CD4-positive, CD25-positive, alpha-beta regulatory T cell (primary cell): ENCODE results near the gene CTAG1A. TPM values are rescaled to one million over a fixed set of nuclear protein-coding genes. Genes with fewer than 3 reads are reported as not detected.
A peak's percentile ranks its signal among the peaks of the same experiment; 100 is the strongest.
"Not testable (repeated sequence)": the region's sequence is repeated elsewhere in the genome, so short reads cannot be mapped to it uniquely, and the experiment has no call there.

Source experiments
- ATAC-seq, 2 donors: fragments of 150-1000 bp; cut with Tn5 transposase; one replicate each; pipeline ENCODE4 v1.10.0; 2021; ENCODE audit warnings: low read depth in 2 of 2, moderate number of reproducible peaks in 2 of 2, moderate library complexity in 1 of 2
- DNase-seq, 3 donors: peaks; one replicate each; pipeline versions ENCODE4 v3.0.0 to v3.0.0-alpha.2; 2012 to 2022; ENCODE audit warnings: mixed read lengths in 1 of 3
- H3K27ac ChIP-seq: one replicate; pipeline ENCODE4 v1.7.0; 2013; ENCODE audit warnings: mild to moderate bottlenecking, low read length; ENCODE audit not compliant: insufficient read depth, poor library complexity, severe bottlenecking
- H3K27me3 ChIP-seq: one replicate; pipeline ENCODE4 v1.7.0; 2013; ENCODE audit warnings: low read length; ENCODE audit not compliant: control insufficient read depth, insufficient read depth
- H3K36me3 ChIP-seq: one replicate; pipeline ENCODE4 v1.7.0; 2013; ENCODE audit warnings: mild to moderate bottlenecking, low read length, moderate library complexity; ENCODE audit not compliant: control insufficient read depth, insufficient read depth
- H3K4me1 ChIP-seq: 2 replicates; pipeline ENCODE4 v1.7.0; 2013; ENCODE audit warnings: mild to moderate bottlenecking, low read length; ENCODE audit not compliant: insufficient read depth, control insufficient read depth, poor library complexity, severe bottlenecking
- H3K4me3 ChIP-seq: one replicate; pipeline ENCODE4 v1.7.0; 2013; ENCODE audit warnings: low read depth, mild to moderate bottlenecking, low read length, moderate library complexity
- H3K9me3 ChIP-seq, 2 experiments: 1 replicate in 1 of 2; 2 replicates in 1 of 2; pipeline ENCODE4 v1.7.0; 2013; ENCODE audit warnings: low read length in 2 of 2, mild to moderate bottlenecking in 1 of 2, moderate library complexity in 1 of 2; ENCODE audit not compliant: control insufficient read depth in 2 of 2
- H3K27ac Mint-ChIP-seq, 3 donors: one replicate each; pipeline ENCODE4 v1.8.0; 2020 to 2022; ENCODE audit warnings: mild to moderate bottlenecking in 3 of 3, mixed read lengths in 3 of 3, moderate library complexity in 2 of 3
- H3K27me3 Mint-ChIP-seq: one replicate; pipeline ENCODE4 v1.8.0; 2022; ENCODE audit warnings: mild to moderate bottlenecking, mixed read lengths
- H3K36me3 Mint-ChIP-seq: one replicate; pipeline ENCODE4 v1.8.0; 2020; ENCODE audit warnings: mixed read lengths
- H3K4me1 Mint-ChIP-seq, 4 donors: one replicate each; pipeline ENCODE4 v1.8.0; 2020 to 2022; ENCODE audit warnings: mixed read lengths in 4 of 4, mild to moderate bottlenecking in 1 of 4
- H3K4me3 Mint-ChIP-seq, 4 donors: one replicate each; pipeline ENCODE4 v1.8.0; 2020 to 2022; ENCODE audit warnings: mild to moderate bottlenecking in 4 of 4, mixed read lengths in 4 of 4, moderate library complexity in 3 of 4
- H3K9me3 Mint-ChIP-seq, 7 donors: one replicate each; pipeline ENCODE4 v1.8.0; 2020 to 2022; ENCODE audit warnings: mixed read lengths in 7 of 7, mild to moderate bottlenecking in 3 of 7, moderate library complexity in 2 of 7
- polyA plus RNA-seq, 4 donors: library from polyadenylated mRNA; unstranded; fragments of 300-500 nt; fragmentation: Illumina TruSeq; gene quantifications; one replicate each; pipeline ENCODE4 v1.2.3, GENCODE V29; 2021
- total RNA-seq: library from RNA; stranded (reverse); gene quantifications from one replicate; pipeline ENCODE4 v1.2.3, GENCODE V29; 2022

CTAG1A gene
- total RNA-seq (not detected), polyA plus RNA-seq (not detected)

DNA sequence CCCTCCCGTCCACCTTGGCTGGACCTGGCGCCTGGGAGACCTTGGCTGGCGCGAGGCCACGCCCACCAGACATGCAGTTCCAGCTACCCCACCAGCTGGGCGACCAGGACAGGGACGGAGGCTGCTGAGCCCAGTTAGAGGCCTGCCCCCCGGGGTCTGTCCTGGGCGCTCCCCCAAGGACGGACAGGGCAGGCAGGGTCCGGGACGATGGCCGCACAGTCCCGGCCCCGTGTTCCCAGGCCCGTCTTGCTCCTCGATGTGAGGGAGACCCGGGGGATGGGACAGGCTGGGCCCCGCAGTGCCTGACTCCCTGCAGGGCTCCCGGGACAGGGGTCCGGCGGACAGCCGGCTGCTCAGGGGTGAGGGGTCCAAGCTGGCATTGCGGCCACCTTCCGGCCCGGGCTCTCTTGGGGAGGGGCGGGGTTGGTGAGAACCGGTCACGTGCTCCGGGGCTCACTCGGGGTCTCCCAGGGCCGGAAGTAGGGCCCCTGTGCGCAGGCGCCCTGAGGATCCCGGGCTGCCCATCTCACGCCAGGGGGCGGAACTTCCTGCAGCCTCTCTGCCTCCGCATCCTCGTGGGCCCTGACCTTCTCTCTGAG lies at the start of gene CTAG1A:
CTAG1A (plus strand) TSS at position 549 of the 599 bp plus-strand sequence. CDS start 74 bp downstream, outside the sequence.
- not testable (repeated sequence) for H3K4me1 Mint-ChIP-seq, H3K27me3 ChIP-seq, DNase-seq, H3K27ac Mint-ChIP-seq, H3K27me3 Mint-ChIP-seq, H3K9me3 Mint-ChIP-seq, H3K9me3 ChIP-seq, H3K4me3 Mint-ChIP-seq, ATAC-seq, H3K4me1 ChIP-seq, H3K27ac ChIP-seq, H3K36me3 ChIP-seq, H3K36me3 Mint-ChIP-seq, H3K4me3 ChIP-seq

DNA sequence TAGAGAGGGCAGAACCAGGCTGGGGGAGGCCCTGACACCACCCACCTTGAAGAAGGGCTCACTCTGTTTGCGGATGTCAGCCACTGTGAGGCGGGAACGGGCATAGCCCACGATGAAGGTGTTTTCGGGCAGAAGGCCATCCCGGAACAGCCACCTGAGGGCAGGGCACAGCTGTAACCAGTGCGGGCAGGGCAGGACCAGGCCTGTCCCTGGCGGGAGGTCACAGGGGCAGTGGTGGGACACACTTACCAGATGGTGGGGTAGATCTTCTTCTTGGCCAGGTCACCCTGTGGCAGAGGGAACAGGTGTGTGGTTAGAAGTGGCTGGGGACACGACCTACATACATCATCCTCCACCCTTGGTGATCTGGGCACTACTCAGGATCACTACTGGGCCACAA lies 49.0 kb upstream of the CTAG1A start:
- DNase-seq (no peak), ATAC-seq (no peak)
- H3K27me3 Mint-ChIP-seq: no peaks in the 10 kb centered on the region
- Histone ChIP-seq H3K9me3 (no peaks in the 10 kb centered on the region), H3K27ac (no peak overlapping the region), H3K36me3 (peaks cover 2% of the 10 kb centered on the region), H3K4me3 (no peak overlapping the region), H3K27me3 (no peaks in the 10 kb centered on the region), H3K4me1 (peaks cover 6% of the 10 kb centered on the region)
- H3K9me3 Mint-ChIP-seq: peaks cover 0 to 2% (median 0%) of the 10 kb centered on the region in 7 donors
- H3K36me3 Mint-ChIP-seq: peaks cover 4% of the 10 kb centered on the region
- no peak overlapping the region for H3K27ac Mint-ChIP-seq
- peaks cover 0 to 13% (median 3%) of the 10 kb centered on the region in 4 donors for H3K4me1 Mint-ChIP-seq
- H3K4me3 Mint-ChIP-seq: no peak overlapping the region

DNA sequence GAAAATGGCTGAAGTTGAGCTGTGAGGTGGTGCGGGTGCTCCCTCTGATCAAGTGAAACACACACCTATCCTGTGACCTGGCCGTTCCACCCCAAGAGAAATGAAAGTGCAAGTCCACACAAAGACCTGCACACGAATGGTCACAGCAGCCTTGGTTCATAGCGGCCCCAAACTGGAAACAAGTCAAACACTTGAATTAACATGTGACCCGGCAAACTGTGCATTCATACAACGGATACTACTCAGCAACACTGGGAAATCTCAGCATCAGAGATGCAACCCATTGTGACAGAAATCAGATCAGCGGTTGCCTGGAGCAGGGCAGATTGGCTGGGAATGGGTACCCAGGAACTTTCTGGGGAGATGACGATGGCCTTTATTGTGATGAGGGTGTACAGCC lies 45.9 kb upstream of the CTAG1A start:
- H3K4me1 ChIP-seq: peaks cover 17% of the 10 kb centered on the region
- Mint-ChIP-seq H3K36me3 (peaks cover 4% of the 10 kb centered on the region), H3K4me1 (peaks cover 0 to 17% (median 5%) of the 10 kb centered on the region in 4 donors), H3K27me3 (no peaks in the 10 kb centered on the region), H3K9me3 (peaks cover 0 to 2% (median 0%) of the 10 kb centered on the region in 7 donors), H3K27ac (peak overlapping the region in 1 of 3 donors; percentile 40), H3K4me3 (no peak overlapping the region)
- H3K27me3 ChIP-seq: no peaks in the 10 kb centered on the region
- H3K27ac ChIP-seq: no peak overlapping the region
- no peak overlapping the region for H3K4me3 ChIP-seq
- no peaks in the 10 kb centered on the region for H3K9me3 ChIP-seq
- peaks cover 2% of the 10 kb centered on the region for H3K36me3 ChIP-seq
- ATAC-seq (no peak), DNase-seq (no peak)

DNA sequence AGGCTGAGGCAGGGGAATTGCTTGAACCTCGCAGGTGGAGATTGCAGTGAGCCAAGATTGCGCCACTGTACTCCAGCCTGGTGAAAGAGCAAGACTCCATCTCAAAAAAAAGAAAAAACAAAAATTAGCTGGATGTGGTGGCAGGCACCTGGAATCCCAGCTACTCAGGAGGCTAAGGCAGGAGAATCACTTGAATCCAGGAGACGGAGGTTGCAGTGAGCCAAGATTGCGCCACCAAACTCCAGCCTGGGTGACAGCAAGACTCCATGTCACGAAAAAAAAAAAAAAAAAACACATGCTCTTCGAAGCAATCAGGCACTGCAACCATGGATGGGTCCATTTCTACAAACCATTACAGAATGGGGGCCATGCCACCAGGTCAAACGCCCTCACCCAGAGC lies 44.6 kb upstream of the CTAG1A start:
- not testable (repeated sequence) for DNase-seq, H3K27ac ChIP-seq, H3K27me3 ChIP-seq, H3K4me3 ChIP-seq, ATAC-seq, H3K9me3 ChIP-seq, H3K4me3 Mint-ChIP-seq, H3K36me3 ChIP-seq, H3K9me3 Mint-ChIP-seq, H3K27me3 Mint-ChIP-seq, H3K27ac Mint-ChIP-seq, H3K36me3 Mint-ChIP-seq
- peaks cover 11% of the 10 kb centered on the region for H3K4me1 ChIP-seq
- H3K4me1 Mint-ChIP-seq: peaks cover 0 to 17% (median 2%) of the 10 kb centered on the region in 4 donors

DNA sequence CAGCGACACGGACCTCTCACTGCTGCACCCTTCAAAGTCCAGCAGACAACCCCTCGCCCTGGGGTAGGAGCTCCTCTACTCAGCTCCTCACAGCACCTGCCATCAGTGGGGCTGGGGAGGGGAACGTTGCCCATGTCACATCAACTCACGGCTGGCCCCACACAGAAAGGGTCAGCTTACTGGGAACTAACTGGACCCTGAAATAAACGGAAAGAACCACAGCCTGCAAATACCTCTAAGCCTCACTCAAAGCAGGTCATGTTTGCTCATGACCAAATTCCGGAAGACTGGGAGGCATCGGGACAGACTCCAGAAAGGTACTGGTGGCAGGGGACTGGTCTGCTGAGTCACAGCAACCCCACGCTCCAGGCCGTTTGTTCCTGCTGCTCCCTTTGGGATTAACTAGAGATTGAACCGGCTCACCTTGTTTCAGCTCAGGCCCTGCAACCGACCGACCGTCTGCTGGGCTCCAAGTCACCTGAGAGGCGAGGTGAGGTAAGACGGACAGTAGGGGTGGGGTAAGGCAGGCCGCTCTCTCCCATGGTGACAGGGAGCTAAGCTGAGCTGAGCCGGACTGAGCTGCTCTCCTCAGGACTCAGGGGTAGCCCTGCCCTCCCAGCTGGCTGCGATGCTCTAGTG lies 43.9 kb upstream of the CTAG1A start:
- H3K36me3 Mint-ChIP-seq: no peaks in the 10 kb centered on the region
- DNase-seq: no peak
- no peak for ATAC-seq
- Histone ChIP-seq H3K27ac (no peak overlapping the region), H3K4me3 (no peak overlapping the region), H3K36me3 (no peaks in the 10 kb centered on the region), H3K9me3 (no peaks in the 10 kb centered on the region), H3K4me1 (peaks cover 16% of the 10 kb centered on the region), H3K27me3 (no peaks in the 10 kb centered on the region)
- no peak overlapping the region for H3K4me3 Mint-ChIP-seq
- H3K9me3 Mint-ChIP-seq: no peaks in the 10 kb centered on the region
- H3K4me1 Mint-ChIP-seq: peaks cover 0 to 21% (median 3%) of the 10 kb centered on the region in 4 donors
- no peaks in the 10 kb centered on the region for H3K27me3 Mint-ChIP-seq
- H3K27ac Mint-ChIP-seq: no peak overlapping the region

DNA sequence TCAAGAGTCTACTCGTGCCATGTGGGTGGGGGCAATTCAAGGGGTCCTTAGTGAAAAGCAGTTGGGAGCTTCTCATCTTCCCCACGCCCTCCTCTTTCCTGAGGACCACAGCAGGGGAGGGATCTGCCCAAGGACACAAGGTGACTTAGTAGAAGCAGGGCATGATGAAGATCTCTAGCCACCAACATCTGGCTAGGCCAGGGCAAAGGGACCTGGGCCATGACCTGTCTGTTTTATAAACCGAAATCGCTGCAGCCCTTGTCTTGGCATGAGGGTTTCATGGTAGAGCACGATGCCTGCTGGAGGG lies 43.4 kb upstream of the CTAG1A start:
- Histone ChIP-seq H3K4me1 (peaks cover 20% of the 10 kb centered on the region), H3K27ac (no peak overlapping the region), H3K27me3 (no peaks in the 10 kb centered on the region), H3K9me3 (no peaks in the 10 kb centered on the region), H3K36me3 (no peaks in the 10 kb centered on the region), H3K4me3 (no peak overlapping the region)
- Mint-ChIP-seq H3K4me1 (peaks cover 0 to 24% (median 5%) of the 10 kb centered on the region in 4 donors), H3K27me3 (no peaks in the 10 kb centered on the region), H3K36me3 (no peaks in the 10 kb centered on the region), H3K9me3 (no peaks in the 10 kb centered on the region), H3K4me3 (no peak overlapping the region), H3K27ac (no peak overlapping the region)
- ATAC-seq (no peak), DNase-seq (no peak)

DNA sequence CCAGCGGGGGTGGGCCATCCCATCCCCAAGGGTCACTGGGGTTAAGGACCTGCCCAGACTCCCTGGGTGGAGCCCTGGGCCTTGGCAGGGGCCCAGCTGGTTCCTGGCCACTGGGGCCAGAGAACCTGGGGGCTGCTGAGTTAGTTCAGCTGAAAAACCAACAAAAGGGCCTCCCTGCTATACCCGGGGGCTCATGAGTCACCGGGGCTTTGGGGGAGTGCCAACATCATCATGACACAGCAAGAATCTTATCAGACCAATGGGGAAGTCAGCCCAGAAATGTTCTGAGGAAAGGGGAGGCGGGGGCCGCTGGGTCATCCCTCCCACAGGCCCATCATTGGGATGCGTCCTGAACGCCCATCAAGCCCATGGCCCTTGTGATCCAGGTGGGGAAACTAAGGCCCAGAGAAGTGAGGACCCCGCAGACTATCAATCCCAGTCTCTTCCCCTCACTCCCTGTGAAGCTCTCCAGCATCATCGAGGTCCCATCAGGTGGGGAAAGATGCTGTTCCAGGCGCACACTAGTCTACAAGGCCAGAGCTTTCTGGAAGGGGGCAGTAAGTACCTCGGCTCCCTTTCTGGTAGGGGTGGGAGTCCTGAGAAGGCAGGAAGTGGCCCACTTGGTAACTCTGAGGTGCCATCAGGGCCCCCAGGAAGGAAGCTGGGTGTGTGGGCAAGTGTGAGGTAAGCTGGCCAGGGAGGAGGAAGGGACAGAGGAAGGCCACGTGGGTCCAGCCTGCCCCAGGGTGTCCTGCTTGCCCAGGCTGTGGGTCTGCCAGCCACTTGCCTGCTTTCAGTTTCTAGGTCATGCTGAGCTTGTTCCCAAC lies 42.8 kb upstream of the CTAG1A start:
- Histone ChIP-seq H3K27me3 (no peaks in the 10 kb centered on the region), H3K9me3 (no peaks in the 10 kb centered on the region), H3K4me1 (peaks cover 20% of the 10 kb centered on the region), H3K27ac (peak overlapping the region; percentile 19), H3K4me3 (no peak overlapping the region), H3K36me3 (no peaks in the 10 kb centered on the region)
- Mint-ChIP-seq H3K4me1 (peaks cover 0 to 24% (median 5%) of the 10 kb centered on the region in 4 donors), H3K9me3 (no peaks in the 10 kb centered on the region), H3K27me3 (no peaks in the 10 kb centered on the region), H3K36me3 (no peaks in the 10 kb centered on the region), H3K4me3 (peak overlapping the region in 2 of 4 donors; percentile 15 to 75), H3K27ac (peak overlapping the region; percentile 25 to 73 (median 71))
- ATAC-seq (no peak), DNase-seq (peak in 1 of 3 donors; percentile 45)
